ENCODE results near the gene APOBEC3F. TPM values are rescaled to one million over a fixed set of nuclear protein-coding genes. Genes with fewer than 3 reads are reported as not detected.
"Not testable (repeated sequence)": the region's sequence is repeated elsewhere in the genome, so short reads cannot be mapped to it uniquely, and the experiment has no call there.

Gene APOBEC3F
- total RNA-seq, 1 donor from 2014 or later, result 21.6 TPM

DNA sequence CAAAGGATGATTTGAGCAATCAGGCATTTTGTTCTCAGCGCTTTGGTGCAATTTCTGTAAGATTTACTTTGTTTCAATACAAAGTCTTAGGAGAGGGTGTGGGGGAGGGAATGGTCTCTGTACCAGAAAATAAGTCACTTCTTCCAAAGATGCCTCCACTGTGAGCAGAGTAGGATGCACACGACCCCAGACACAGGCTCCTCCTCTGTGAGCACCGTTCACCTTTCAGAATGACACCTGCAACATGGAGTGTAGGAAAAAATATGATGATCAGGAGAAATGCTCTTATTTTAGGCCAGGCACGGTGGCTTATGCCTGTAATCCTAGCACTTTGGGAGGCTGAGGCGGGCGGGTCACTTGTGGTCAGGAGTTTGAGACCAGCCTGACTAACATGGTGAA lies 25.9 kb upstream of the APOBEC3F start:
- peak overlapping the region; percentile 91 for H3K27ac Mint-ChIP-seq
- not testable (repeated sequence) for DNase-seq (ENCODE audit: low spot score); H3K27me3 Mint-ChIP-seq (ENCODE audit: insufficient read depth); H3K9me3 Mint-ChIP-seq
- intact Hi-C loops (cut with micrococcal nuclease), result loop anchor here (1.0 to 5.0 kb wide), 5 partner anchors 26 to 138 kb away; partner anchors contain the start of genes APOBEC3F, APOBEC3H and CBX7
- peaks cover 15% of the 10 kb centered on the region for H3K36me3 Mint-ChIP-seq (ENCODE audit: low read depth)
- peaks cover 25% of the 10 kb centered on the region for H3K4me1 Mint-ChIP-seq (ENCODE audit: low read depth)
- peak overlapping the region; percentile 98 for H3K4me3 Mint-ChIP-seq

DNA sequence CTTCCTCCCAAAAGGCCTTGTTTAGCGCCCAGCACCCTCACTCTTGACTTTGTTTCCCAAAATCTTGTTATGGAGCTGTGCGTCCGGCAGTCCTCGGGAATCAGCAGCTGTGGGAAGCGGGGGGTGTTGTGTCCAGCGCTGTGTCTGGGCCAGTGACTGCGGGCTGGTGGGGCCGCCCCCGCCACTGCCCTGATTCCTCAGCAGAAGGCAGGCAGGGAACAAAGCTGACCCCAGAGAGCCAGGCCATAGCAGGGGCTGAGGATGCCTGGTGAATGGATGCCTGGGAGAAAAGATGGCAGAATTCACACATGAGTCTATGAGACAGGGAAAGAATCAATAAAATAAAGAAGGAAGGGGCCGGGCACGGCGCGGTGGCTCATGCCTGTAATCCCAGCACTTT lies 24.1 kb upstream of the APOBEC3F start:
- H3K4me3 Mint-ChIP-seq, result peak overlapping the region; percentile 51
- H3K27ac Mint-ChIP-seq, result peak overlapping the region; percentile 77
- H3K4me1 Mint-ChIP-seq (ENCODE audit: low read depth), result peaks cover 37% of the 10 kb centered on the region
- H3K27me3 Mint-ChIP-seq (ENCODE audit: insufficient read depth), result peaks cover 2% of the 10 kb centered on the region
- H3K9me3 Mint-ChIP-seq, result no peaks in the 10 kb centered on the region
- intact Hi-C loops (cut with micrococcal nuclease), result no loop called here
- H3K36me3 Mint-ChIP-seq (ENCODE audit: low read depth), result peaks cover 15% of the 10 kb centered on the region
- DNase-seq (ENCODE audit: low spot score), result no peak

DNA sequence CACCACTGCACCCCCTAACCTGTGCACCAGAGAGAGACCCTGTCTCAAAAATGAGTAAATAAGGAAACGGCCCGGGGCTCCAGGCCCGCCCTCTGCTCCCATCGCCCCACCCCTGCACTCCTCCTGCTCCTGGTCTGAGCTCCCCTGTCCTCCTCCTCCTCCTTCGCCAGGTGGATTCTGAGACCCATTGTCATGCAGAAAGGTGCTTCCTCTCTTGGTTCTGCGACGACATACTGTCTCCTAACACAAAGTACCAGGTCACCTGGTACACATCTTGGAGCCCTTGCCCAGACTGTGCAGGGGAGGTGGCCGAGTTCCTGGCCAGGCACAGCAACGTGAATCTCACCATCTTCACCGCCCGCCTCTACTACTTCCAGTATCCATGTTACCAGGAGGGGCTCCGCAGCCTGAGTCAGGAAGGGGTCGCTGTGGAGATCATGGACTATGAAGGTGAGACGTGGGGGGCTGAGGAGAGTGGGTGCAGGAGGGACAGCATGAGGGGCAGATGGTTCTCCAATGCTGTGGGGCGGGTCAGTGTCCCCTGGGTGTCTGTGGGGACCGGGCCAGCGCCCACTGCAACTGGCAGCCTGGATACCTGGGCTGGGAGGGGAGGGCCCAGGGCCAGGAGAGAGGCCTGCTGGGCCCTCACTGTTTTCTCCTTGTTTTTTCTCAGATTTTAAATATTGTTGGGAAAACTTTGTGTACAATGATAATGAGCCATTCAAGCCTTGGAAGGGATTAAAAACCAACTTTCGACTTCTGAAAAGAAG lies 22.9 kb upstream of the APOBEC3F start:
- Mint-ChIP-seq H3K4me3 (peak overlapping the region; percentile 64), H3K36me3 (ENCODE audit: low read depth) (peaks cover 17% of the 10 kb centered on the region), H3K9me3 (no peaks in the 10 kb centered on the region), H3K27me3 (ENCODE audit: insufficient read depth) (no peaks in the 10 kb centered on the region), H3K4me1 (ENCODE audit: low read depth) (peaks cover 37% of the 10 kb centered on the region), H3K27ac (peak overlapping the region; percentile 55)
- intact Hi-C loops (cut with micrococcal nuclease), result no loop called here
- no peak for DNase-seq (ENCODE audit: low spot score)

DNA sequence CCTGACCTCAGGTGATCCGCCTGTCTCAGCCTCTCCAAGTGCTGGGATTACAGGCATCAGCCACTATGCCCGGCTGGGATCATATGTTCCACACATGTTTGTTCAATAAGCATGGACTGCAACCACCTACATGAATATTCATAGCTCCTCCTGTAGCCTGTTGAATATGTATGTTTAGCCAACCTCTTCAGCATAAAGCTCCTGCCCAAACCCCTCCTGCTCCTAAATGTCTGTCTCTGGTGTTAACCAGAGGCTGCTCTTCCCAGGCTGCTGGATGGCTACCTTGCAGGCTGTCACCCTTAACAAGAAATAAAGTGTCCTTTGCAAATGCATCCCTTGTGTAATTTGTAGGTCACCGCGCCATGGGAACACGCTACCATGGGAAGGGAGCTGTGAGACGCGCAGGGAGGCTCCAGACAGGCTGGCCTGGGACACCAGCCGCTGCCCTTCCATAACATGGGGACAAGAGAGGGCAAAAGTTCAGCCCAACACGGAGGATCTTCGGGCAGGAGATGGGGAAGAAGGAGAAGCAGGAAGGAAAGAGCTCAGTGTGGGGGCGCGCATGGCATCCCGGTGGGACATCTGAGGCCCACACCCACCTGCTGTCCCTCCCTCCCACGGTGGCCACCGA lies 20.5 kb upstream of the APOBEC3F start:
- H3K27me3 Mint-ChIP-seq (ENCODE audit: insufficient read depth); H3K9me3 Mint-ChIP-seq; DNase-seq (ENCODE audit: low spot score); intact Hi-C loops (cut with micrococcal nuclease): not testable (repeated sequence)
- Mint-ChIP-seq H3K27ac (peak overlapping the region; percentile 92), H3K4me3 (peak overlapping the region; percentile 96), H3K36me3 (ENCODE audit: low read depth) (peaks cover 31% of the 10 kb centered on the region), H3K4me1 (ENCODE audit: low read depth) (peaks cover 39% of the 10 kb centered on the region)

DNA sequence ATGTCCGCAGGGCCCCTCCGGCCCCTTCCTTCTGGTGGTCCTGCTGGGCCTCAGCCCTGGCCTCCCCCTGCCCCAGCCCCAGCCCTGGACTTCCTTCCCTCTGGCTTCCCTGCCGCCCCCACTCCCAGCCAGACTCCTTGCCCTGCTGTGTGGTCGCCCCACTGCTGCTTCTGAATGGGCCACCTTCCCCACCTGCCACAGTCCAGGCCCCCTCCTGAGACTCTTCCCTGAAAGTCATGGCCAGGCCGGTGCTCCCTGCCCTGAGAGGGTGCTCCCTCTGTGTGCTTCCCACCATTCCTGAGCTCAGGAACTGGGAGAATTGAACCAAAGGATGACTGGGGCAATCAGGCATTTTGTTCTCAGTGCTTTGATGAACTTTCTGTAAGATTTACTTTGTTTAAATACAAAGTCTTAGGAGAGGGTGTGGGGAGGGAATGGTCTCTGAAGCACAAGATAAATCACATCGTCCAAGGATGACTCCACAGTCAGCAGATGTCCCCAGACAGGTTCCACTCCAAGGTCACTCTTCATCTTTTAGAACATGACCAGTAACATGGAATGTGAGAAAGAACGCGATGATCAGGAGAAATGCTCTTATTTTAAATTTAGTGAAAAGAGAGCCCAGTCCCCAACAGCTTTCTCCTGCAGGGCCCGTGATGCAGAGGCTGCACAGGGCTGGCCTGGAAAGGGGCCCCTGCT lies 19.0 kb upstream of the APOBEC3F start:
- Mint-ChIP-seq H3K27me3 (ENCODE audit: insufficient read depth) (no peaks in the 10 kb centered on the region), H3K4me1 (ENCODE audit: low read depth) (peaks cover 47% of the 10 kb centered on the region), H3K9me3 (no peaks in the 10 kb centered on the region), H3K36me3 (ENCODE audit: low read depth) (peaks cover 38% of the 10 kb centered on the region), H3K27ac (peak overlapping the region; percentile 92), H3K4me3 (peak overlapping the region; percentile 96)
- no peak for DNase-seq (ENCODE audit: low spot score)
- intact Hi-C loops (cut with micrococcal nuclease), result no loop called here

DNA sequence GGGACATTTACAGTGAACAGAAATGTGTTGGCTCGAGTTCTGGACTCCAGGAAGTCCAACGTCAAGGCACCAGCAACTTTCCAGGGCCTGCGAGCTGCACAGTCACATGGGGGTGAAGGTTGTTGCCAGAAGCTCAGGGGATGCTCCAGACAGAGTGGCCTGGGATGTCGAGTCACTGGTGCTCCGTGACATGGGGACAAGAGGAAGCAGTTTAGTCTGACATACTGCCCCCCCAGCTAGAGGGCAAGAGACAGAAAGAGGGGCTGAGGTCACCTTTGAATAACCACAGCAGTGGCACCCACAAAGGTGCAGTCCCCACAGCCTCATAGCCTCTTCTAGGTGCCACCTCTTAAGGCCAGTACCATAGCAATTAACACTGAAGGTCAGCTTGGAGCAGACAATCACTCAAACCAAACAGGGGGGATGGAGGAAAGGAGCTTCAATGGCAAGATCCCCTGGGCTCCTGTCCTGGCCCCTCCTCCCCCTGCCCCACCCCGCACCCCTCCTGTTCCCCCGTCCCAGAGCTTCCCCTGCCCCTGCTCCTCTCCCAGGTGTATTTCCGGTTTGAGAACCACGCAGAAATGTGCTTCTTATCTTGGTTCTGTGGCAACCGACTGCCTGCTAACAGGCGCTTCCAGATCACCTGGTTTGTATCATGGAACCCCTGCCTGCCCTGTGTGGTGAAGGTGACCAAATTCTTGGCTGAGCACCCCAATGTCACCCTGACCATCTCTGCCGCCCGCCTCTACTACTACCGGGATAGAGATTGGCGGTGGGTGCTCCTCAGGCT lies 15.9 kb upstream of the APOBEC3F start:
- H3K27ac Mint-ChIP-seq, result peak overlapping the region; percentile 55
- intact Hi-C loops (cut with micrococcal nuclease), result no loop called here
- H3K4me1 Mint-ChIP-seq (ENCODE audit: low read depth), result peaks cover 58% of the 10 kb centered on the region
- no peaks in the 10 kb centered on the region for H3K27me3 Mint-ChIP-seq (ENCODE audit: insufficient read depth)
- no peaks in the 10 kb centered on the region for H3K9me3 Mint-ChIP-seq
- H3K4me3 Mint-ChIP-seq, result no peak overlapping the region
- no peak for DNase-seq (ENCODE audit: low spot score)
- peaks cover 32% of the 10 kb centered on the region for H3K36me3 Mint-ChIP-seq (ENCODE audit: low read depth)

DNA sequence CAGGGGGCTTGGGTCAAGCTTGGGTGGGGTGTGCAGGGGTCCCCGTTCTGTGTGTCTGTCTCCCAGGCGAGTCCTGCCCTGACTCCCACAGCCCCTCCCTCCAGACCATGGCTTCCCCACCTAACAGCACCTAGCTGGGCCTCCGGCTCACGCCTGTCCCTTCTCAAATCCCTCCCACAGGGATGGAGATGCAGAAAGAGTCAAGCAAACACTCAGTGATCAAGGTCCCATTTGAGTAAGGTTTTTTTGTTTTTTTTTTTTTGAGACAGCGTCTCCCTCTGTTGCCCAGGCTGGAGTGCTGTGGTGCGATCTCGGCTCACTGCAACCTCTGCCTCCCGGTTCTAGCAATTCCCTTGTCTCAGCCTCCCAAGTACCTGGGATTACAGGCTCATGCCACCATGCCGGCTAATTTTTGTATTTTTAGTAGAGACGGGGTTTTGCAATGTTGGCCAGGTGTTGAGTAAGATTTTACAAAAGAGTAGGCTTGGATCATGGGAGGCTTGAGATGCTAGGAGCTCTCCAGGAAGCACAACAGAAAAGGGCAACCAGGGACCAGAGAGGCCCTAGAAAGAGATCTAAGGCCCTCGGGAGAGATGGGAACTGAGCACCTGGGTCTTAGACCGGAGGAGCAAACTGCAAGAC lies 14.0 kb upstream of the APOBEC3F start:
- H3K4me3 Mint-ChIP-seq, result no peak overlapping the region
- peak overlapping the region; percentile 71 for H3K27ac Mint-ChIP-seq
- DNase-seq (ENCODE audit: low spot score), result no peak
- H3K36me3 Mint-ChIP-seq (ENCODE audit: low read depth), result peaks cover 37% of the 10 kb centered on the region
- H3K4me1 Mint-ChIP-seq (ENCODE audit: low read depth), result peaks cover 46% of the 10 kb centered on the region
- H3K9me3 Mint-ChIP-seq, result no peaks in the 10 kb centered on the region
- intact Hi-C loops (cut with micrococcal nuclease), result no loop called here
- no peaks in the 10 kb centered on the region for H3K27me3 Mint-ChIP-seq (ENCODE audit: insufficient read depth)

DNA sequence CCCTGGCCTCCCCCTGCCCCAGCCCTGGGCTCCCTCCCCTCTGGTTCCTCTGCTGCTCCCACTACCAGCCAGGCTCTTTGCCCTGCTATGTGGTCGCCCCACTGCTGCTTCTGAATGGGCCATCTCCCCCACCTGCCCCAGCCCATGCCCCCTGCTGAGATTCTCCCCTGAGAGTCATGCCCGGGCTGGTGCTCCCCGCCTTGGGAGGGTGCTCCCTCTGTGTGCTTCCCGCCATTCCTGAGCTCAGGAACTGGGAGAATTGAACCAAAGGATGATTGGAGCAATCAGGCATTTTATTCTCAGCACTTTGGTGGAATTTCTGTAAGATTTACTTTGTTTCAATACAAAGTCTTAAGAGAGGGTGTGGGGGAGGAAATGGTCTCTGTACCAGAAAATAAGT lies 12.9 kb upstream of the APOBEC3F start:
- intact Hi-C loops (cut with micrococcal nuclease), result no loop called here
- H3K4me1 Mint-ChIP-seq (ENCODE audit: low read depth), result peaks cover 37% of the 10 kb centered on the region

DNA sequence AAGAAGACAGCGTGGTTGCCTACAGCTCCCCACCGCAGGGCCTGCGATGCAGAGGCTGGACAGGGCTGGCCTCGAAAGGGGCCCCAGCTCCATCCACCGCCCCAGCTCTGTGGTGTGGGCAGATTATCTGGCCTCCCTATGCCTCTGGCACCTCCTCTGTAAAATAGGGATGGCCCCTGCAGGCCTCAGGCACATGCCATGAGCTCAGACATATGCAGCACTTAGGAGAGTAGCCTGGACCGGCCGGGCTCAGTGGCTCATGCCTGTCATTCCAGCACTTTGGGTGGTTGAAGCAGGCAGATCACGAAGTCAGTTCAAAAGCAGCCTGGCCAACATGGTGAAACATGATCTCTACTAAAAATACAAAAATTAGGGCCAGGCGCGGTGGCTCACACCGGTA lies 12.4 kb upstream of the APOBEC3F start:
- Mint-ChIP-seq H3K27ac (peak overlapping the region; percentile 79), H3K9me3 (no peaks in the 10 kb centered on the region), H3K36me3 (ENCODE audit: low read depth) (peaks cover 40% of the 10 kb centered on the region), H3K4me3 (no peak overlapping the region), H3K4me1 (ENCODE audit: low read depth) (peaks cover 37% of the 10 kb centered on the region), H3K27me3 (ENCODE audit: insufficient read depth) (no peaks in the 10 kb centered on the region)
- no peak for DNase-seq (ENCODE audit: low spot score)
- intact Hi-C loops (cut with micrococcal nuclease), result no loop called here

More for the DNA sequence above, 12.9 kb upstream of the APOBEC3F start:
- peaks cover 36% of the 10 kb centered on the region for H3K36me3 Mint-ChIP-seq (ENCODE audit: low read depth)
- H3K27me3 Mint-ChIP-seq (ENCODE audit: insufficient read depth), result no peaks in the 10 kb centered on the region
- peak overlapping the region; percentile 79 for H3K27ac Mint-ChIP-seq
- no peaks in the 10 kb centered on the region for H3K9me3 Mint-ChIP-seq
- no peak for DNase-seq (ENCODE audit: low spot score)
- H3K4me3 Mint-ChIP-seq, result peak overlapping the region; percentile 33

DNA sequence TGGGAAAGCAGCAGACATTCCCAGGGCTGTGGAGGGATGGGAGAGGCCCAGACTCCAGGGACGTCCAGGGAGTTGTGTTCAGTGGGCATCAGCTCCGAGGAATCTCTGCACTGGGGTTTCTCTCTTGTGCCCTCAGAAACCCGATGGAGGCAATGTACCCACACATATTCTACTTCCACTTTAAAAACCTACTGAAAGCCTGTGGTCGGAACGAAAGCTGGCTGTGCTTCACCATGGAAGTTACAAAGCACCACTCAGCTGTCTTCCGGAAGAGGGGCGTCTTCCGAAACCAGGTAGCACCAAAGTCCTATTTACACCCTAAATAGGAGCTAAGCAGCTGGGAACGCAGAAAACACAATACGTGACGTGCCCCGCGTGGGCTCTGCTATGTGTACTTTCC lies 11.4 kb upstream of the APOBEC3F start:
- Mint-ChIP-seq H3K4me3 (no peak overlapping the region), H3K4me1 (ENCODE audit: low read depth) (peaks cover 29% of the 10 kb centered on the region), H3K27ac (no peak overlapping the region), H3K36me3 (ENCODE audit: low read depth) (peaks cover 36% of the 10 kb centered on the region), H3K27me3 (ENCODE audit: insufficient read depth) (no peaks in the 10 kb centered on the region), H3K9me3 (no peaks in the 10 kb centered on the region)
- intact Hi-C loops (cut with micrococcal nuclease), result no loop called here
- no peak for DNase-seq (ENCODE audit: low spot score)

DNA sequence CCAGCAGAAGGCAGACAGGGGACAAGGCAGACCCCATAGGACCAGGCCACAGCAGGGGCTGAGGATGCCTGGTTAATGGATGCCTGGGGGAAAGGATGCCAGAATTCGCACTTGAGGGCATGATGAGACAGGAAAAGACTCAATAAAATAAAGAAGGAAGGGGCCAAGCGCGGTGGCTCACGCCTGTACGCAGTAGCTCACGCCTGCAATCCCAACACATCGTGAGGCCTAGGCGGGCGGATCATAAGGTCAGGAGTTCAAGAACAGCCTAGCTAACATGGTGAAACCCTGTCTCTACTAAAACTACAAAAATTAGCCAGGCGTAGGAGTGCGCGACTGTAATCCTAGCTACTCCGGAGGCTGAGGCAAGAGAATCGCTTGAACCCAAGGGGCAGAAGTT lies 10.0 kb upstream of the APOBEC3F start:
- H3K36me3 Mint-ChIP-seq (ENCODE audit: low read depth), result peaks cover 28% of the 10 kb centered on the region

More for the DNA sequence above, 10.0 kb upstream of the APOBEC3F start:
- Mint-ChIP-seq H3K4me3 (no peak overlapping the region), H3K27me3 (ENCODE audit: insufficient read depth) (no peaks in the 10 kb centered on the region), H3K4me1 (ENCODE audit: low read depth) (peaks cover 16% of the 10 kb centered on the region), H3K9me3 (no peaks in the 10 kb centered on the region), H3K27ac (no peak overlapping the region)
- intact Hi-C loops (cut with micrococcal nuclease), result no loop called here
- DNase-seq (ENCODE audit: low spot score), result no peak

All from activated T-helper 1 cell treated with anti-CD3 and anti-CD28 coated beads, Interleukin-12 subunit alpha, Interleukin-12 subunit beta, Interleukin-2, Interleukin-4 antibody, amounts not matched to agents 30 ng/mL and 10 ng/mL and 1 ng/mL, durations not matched to agents 14 hours and 24 hours and 36 hours (primary cell).